Stimulated activated CD8-positive, alpha-beta memory T cell treated with anti-CD3 and anti-CD28 coated beads, Interleukin-15, amount 100 ng/mL, for 24 hours (primary cell): ENCODE results near the gene SLC13A4.
"Not testable (repeated sequence)": the region's sequence is repeated elsewhere in the genome, so short reads cannot be mapped to it uniquely, and the experiment has no call there.

ENCODE experiments used
- DNase-seq: peaks from one replicate; pipeline ENCODE4 v3.0.0-alpha.2; 2020; ENCODE audit warnings: low read depth

The SLC13A4 gene, protein sequence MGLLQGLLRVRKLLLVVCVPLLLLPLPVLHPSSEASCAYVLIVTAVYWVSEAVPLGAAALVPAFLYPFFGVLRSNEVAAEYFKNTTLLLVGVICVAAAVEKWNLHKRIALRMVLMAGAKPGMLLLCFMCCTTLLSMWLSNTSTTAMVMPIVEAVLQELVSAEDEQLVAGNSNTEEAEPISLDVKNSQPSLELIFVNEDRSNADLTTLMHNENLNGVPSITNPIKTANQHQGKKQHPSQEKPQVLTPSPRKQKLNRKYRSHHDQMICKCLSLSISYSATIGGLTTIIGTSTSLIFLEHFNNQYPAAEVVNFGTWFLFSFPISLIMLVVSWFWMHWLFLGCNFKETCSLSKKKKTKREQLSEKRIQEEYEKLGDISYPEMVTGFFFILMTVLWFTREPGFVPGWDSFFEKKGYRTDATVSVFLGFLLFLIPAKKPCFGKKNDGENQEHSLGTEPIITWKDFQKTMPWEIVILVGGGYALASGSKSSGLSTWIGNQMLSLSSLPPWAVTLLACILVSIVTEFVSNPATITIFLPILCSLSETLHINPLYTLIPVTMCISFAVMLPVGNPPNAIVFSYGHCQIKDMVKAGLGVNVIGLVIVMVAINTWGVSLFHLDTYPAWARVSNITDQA

DNA sequence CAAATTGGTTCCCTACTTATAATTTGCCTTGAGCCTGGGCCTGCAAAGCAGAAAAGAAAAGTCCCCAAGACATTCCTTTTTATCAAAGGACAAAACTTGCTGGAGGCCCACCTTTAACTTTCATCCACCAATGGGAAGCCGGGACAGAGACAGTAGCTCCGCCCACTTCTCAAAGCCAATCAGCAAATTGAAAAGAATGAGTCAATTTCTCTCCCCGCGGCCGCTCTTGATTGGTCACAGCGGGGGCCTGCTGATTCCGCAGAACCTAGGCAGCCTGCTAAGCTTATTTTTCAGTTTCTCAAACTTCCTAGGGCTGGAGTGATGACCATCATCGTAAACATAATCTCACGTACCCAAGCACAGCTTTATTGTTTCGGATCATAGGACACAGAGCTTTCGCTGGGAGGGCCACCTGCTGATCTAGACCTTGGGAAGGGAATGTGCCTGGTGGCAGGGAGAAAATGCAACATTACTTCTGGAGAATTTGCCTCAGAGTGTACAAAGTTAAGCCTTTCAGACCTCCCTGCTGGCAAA is at the start of gene SLC13A4:
SLC13A4 (minus strand) TSS at position 51 of the 534 bp plus-strand sequence. CDS start 690 bp downstream, outside the sequence.
- no peak for DNase-seq

DNA sequence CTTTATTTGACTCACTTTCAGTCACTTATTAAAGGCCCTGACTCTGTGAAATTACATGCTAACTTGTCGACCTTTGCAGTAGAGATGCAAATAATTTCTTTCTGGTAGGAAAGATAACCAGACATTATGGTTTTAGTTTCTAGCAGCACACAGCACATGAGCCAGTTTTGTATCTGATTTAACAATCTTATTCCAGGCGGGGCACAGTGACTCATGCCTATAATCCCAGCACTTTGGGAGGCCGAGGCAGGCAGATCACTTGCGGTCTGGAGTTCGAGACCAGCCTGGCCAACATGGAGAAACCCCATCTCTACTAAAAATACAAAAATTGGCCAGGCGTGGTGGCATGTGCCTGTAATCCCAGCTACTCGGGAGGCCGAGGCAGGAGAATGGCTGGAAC is 47.9 kb upstream of the SLC13A4 start:
- not testable (repeated sequence) for DNase-seq

DNA sequence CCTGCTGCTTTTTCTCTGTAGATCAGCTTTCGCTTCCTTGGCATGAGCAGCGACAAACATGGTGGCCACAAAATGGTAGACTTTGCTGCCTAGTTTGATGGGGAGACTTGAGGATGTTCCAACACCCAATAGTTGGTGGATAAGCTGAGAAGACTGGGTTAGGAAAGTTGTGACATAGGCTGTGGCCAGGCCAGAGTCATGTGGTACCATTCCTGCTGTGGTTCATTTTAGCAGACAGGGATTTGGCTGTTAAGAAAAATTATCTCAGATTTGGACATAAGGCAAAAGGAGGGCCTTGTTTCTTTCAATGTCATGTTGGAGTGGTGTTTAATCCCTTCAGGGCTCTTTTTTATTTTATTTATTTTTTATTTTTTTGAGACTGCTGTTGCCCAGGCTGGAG is 47.2 kb upstream of the SLC13A4 start:
- no peak for DNase-seq

DNA sequence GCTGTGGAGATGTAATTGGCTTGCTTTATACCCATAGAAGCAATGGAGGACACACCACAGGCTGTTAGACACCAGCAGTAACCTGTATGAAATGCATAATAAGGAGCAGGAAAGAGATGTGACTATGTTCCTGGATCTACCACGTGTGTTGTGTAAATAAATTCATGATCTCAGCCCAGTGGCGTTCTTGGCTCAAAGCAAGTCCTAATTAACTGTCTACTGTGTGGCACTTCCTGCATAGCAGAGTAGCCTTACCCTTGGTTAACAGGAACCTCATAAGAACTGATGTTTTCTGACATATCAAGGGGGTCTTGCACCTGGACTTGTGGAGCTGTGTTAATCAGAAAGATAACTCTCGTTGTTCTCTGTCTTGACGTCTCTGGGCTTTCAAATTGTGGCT is 46.3 kb upstream of the SLC13A4 start:
- no peak for DNase-seq

DNA sequence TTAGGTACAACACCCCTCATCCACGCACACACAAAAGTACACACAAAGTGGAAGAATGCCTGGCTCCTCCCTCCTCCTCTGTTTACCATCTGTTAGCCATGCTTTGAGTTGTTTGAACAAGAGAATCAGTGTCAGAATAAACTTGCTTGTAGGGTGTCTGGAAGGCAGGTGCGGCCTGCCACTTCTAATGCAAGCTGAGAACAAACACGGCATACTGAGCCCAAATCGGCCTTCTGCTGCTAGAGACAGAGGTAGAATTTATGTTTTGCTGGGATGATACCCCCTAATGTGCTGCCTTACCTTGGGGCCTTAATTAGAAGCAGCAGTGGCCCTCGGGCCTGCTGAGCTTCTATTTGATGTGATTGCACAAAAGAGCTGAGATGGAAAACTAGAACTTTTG is 45.5 kb upstream of the SLC13A4 start:
- no peak for DNase-seq

DNA sequence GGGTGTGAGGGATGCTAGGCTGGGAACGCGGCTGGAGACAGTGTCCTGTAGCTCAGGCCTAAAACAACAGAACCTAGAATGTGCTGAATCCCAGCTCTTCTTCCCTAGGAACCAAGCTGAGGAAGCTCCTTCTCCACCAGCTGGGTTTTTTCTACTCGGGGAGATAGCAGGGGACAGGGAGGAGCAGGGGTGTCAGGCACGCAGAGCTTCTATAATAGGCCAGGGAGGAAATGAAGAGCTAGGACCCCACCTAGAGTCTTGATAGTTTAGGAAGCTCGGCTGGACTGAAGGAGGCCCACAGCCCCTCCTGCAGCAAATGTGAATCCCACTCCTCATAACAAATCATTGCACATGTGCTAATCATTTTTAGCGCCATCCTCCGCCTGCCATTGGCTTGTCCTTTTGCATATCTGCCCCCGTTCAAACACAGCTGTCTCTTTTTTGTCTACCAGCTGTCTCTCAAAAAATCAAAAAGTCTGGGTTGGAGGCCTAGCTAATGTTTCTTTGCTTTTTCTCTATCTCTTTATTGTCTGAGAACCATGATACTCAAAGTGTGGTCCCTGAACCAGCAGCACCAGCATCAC is 44.7 kb upstream of the SLC13A4 start:
- no peak for DNase-seq

DNA sequence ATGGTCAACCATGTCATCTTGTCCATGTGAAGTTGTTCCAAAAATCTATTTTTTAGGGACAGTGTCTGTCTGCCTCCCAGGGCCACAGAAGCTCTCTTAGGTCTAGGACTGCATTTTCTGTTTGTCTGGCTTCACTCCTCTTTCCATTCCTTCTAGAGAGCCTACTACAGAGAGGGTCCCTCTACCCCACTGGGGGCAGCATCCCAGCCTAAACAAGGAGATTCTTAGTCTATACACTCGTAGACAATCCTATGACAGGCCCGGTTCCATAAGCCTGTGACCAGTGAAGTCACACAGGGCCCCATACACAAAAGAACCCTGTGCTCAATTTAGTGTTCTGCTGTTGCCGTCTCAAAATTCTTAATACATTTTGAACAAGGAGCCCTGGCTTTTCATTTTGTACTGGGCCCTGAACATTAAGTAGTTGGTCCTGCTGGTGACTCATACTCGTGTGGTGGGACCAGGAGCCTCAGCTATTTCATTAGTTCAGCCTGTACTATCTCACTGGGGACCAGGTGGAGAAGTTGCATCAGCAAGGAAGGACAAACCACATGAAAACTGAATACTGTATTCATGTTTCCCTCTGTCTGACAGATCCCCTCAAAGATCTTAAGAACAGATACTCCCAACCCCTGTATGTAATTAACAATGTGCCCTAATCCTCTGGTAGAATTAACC is 44.1 kb upstream of the SLC13A4 start:
- no peak for DNase-seq

DNA sequence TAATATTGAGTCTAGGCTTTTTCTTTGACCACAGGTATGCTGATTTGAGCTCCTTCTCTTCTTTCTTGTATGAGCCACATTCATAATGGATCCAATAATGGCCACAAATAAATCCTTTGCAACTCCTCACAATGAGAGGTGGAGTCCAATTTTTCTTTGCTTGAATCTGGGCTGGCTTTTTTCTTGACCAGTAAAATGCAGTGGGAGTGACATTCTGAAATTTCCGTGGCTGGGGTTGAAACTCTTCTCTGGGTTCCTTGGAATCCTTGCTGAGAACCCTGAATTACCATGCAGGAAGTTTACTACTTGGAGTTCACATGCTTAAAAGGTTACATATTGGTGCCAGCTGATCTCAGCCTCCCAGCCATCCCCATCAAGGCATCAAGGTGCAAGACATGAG is 43.1 kb upstream of the SLC13A4 start:
- DNase-seq, result no peak

DNA sequence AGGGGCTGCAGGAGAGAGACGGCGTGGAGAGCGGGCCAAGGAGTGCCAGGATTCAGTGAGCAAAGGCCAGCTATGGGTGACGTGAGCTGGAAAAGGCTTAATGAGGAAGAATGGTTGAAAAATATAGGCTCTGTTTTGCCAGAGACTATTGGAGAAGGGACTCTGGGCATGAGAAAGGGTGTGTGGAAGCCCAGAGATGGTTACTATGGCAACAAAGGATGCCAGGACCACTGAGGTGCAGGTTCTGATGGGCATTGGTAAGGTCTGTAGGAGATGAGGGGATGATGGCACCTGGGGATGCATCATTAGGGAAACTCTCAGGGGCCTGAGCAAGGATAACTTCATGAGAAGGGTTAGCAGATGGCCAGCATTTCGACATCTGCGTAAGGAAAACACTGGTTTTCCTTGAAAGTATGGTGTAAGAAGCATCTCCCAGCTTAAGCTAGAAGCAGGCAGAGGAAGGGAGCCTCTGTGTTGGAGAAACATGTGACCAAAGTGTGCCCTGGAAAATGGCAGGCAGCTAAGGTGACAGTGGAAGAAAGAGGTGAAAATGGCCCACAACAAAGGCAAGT is 42.2 kb upstream of the SLC13A4 start:
- no peak for DNase-seq

DNA sequence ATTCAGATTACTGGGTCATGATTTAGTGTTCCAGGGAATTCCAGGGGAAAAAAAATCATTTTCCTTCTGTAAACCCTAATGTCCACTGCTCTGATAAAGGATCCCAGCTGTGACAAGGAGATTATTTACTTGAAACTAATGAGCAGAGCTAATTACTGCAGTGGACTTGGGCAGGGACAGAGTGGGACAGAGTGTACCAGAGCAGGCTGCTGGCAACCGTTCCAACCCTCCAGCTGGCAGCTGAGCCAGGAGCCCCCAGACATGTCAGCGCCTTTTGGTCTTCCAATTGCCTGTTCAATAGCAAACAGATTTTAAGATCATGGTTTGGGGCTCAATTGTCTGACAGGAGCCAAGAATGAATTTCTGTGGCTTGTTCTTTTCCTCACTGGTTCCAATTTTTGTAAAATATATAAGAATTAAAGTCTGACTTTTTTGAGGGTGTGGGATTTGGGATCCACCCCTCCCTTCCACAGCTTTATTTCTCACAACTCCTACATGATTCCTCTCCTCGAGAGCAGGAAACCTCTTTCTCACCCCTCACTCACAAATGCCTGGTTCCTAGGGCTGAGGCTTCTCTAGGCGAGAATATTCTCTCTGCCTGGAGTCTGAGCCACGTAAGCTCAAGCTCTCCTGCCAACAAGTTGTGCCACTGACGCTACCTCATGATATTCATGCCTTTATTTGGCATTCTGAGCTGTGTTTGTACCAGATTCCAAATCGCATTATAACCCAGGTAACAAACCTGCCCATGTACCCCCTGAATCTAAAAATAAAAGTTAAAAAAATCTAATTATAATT is 41.2 kb upstream of the SLC13A4 start:
- no peak for DNase-seq

DNA sequence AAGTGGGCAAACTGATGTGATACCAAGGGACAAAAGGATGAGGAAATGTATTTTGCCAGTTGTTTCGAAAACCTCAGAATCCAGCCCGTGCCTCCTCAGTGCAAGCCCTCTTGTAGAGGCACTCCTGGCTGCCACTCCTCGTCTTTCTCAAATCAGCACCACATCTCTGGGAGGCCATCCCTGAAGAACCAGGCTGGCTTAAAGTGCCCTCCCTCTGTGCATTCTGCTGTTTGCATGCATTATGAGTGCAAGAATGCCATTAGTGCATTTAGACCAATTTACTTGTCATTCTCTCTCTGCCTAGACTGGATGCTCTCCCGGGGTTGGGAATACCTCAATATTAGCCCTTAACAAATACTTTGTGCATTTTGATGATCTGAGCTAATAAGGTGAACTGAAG is 40.5 kb upstream of the SLC13A4 start:
- no peak for DNase-seq

DNA sequence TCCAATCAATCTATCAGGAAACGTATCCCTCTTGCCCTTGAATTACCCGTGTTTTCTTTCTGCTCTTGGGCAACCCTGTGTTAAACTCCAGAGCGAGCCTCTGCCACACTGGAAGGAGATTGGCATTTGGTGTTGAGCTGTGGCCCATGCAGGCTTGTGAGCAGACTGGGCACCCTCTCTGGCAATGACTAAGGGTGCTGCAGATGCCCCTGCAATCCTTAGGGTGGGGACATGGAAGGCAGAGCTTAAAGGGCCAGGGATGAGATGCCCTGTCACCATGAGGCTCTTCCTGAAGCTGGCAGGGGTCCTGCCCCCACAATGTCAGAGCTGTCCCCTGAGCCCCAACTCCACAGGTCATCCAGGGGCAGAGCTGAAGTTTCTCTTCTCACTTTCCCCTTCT is 40.1 kb upstream of the SLC13A4 start:
- no peak for DNase-seq

DNA sequence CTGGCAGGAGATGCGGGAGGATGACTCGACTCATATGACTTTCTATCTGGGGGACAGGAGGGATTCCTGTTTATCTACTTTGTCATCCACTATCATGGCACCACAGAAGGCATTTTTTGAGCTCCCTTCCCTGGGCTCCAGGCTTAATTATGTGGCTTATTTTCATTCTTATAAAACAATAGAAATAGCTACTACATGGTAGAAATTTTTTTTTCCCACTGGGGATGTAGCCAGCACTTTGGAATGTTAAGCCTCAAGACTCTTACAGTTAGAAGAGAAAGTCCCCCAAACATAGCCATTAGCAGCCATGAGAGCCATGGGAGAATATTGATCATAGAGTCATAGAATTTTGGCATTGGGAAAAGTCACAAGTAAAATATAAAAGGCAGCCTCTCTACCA is 35.3 kb upstream of the SLC13A4 start:
- no peak for DNase-seq

DNA sequence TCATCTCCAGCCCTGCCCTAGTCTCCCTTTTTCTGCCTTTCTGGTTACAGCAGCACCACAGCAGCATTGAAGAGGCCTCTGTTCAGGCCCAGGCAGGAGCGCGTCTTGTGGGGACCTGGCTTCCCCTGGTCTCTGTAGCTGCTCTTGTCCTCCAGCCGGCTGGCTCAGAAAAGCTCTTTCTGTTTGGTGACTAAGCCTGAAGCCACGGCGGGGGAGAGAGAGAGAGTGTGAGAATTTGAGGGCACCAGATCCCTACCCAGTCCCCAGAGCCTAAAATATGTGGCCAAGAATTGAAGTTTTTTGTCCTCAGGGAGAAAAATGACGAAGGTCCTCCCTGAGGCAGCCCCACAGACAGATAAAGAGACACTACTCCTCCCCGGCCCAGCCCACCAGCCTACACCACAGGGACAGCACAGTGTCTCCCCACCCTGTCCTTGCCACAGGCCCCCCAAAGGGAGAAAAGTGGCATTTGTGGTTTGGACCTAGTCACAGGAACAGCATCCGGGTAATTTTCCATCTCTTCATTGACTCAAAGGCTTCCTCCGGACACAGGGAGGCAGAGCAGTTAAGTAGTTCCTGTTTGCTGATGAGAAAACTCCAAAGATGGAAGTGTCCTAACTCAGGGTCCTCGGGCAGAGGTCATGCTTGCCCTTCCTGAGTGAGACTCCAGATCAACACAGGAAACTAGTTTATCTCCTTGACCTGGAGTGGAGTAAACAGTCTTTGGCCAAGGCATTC is 33.9 kb upstream of the SLC13A4 start:
- no peak for DNase-seq

DNA sequence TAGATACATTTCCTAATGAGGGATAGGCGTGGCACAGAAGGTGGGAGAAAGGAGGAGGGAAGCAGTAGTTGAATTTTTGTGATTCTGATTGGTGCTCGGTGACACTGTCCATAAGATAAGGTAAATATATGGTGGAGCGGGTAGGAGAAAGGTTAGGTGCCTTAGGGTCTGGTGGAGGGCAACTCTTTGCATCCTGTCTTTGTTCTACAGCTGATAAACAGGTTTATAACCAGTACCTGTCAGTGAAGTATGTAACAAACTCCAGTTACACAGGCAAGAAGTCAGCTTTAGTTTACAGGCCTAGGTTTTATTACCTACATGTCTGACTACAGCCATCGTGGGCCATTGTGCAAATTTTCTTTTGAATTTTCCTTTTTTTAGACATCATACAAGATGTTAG is 31.5 kb upstream of the SLC13A4 start:
- DNase-seq, result no peak

DNA sequence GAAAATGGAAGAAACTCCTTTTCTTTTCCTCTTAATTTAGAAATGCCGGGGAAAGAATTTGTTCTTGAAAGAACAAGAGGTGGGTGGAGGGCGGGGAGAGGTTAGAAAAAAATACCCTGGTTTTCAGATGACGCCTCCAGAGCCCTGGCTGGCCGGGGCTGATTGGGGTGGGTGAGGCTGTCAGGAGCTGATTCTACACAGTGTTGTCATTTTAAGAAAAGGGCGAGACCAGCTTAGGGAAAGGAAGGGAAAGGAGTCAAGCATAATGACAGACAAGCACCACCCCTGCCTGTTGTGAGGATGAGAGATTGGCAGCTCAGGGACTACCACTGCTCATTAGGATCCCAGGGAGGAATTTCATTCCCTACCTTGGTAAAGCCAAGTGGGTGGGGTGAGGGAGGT is 30.5 kb upstream of the SLC13A4 start:
- DNase-seq, result no peak

DNA sequence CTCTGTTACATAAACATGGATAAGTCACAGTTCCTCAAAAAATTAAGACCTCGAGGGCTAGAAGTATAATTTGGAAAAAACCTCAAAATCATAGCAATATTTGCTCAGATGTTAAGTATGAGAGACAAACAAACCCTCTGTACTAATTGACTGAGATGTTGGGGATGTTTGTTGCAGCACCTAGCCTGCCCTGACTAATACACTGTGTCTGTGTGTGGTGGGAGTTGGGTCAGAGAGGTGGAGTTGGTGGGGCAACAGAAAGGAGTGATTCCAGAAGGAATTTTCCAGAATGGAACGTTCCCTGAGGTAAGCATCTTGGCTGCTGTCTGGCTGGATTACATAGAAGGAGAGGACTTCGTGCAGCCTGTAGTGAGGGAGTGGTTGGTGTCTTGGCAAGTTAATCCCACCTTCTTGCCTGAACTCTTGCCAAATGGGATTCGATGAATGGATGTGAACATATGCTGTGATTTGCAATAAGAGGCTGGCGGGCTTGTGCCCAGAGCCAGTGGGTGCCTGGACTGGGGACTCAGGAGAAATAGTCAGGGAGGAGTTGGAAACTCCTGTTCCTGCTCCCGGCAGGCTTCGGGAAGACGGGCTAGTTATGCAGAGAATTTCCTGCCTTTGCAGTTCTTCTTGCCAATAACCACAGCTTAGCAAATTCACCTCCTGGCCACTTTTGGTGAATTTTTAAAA is 29.9 kb upstream of the SLC13A4 start:
- no peak for DNase-seq

DNA sequence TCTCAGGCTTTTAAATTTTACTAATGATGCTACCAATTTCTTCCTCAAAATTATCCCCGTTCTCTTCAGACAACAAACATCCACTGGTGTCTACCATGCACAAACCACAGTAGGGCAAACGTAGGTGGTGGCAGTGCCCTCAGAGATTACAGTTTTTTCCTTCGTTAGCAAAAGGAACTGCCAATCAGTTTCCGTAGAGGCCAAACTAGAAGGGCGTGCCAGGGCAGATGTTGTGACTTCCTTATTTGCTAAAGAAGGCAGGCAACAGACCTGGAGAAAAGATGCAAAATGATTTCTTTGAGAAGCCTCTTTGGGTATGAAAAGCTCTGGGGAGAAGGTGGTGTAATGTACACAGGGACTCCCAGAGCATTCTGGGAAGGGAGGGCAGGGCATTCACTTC is 28.2 kb upstream of the SLC13A4 start:
- no peak for DNase-seq

DNA sequence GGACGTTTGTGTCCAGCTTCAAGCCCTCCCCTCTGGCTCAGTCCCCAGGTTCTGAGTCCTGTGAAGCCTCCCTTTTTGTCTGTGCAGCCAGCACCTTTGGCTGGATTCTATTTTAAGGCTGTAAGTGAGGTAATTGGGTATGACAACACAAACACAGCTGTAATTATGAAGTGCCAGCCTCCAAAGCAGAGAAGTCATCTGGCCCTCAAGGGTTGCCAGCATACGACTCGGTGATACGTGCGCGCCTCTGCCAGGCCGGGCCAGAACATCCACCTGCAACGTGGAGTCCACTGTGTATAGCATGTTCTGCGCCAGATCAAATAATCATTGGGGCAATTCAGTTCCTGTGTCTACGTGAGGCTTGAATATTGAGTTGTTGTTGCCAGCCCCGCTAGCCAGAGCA is 27.4 kb upstream of the SLC13A4 start:
- DNase-seq, result no peak
